Gastroesophageal sphincter (tissue), 4 donors: ENCODE measurements around the gene SEZ6L. TPM values are rescaled to one million over a fixed set of nuclear protein-coding genes. Genes with fewer than 3 reads are reported as not detected.

Experiments used
- ATAC-seq: fragments of 150-250 bp; one replicate; pipeline ENCODE4 v1.9.1; 2016; ENCODE audit warnings: mild to moderate bottlenecking, moderate library complexity
- H3K27ac ChIP-seq, 4 donors: fragments of 200-600 bp; sonication (generic) in 3 of 4; 1 replicate in 3 of 4; 2 replicates in 1 of 4; pipeline ENCODE4 v1.5.1; 2016 to 2019
- H3K27me3 ChIP-seq: fragments of 200-600 bp; sonication (generic); one replicate; pipeline ENCODE4 v1.5.1; 2019
- H3K36me3 ChIP-seq, 2 donors: fragments of 200-600 bp; sonication (generic); one replicate each; pipeline ENCODE4 v1.5.1; 2019; ENCODE audit warnings: control low read depth in 1 of 2
- H3K4me1 ChIP-seq, 3 donors: fragments of 200-600 bp; sonication (generic); 1 replicate in 2 of 3; 2 replicates in 1 of 3; pipeline ENCODE4 v1.5.1; 2016 to 2019; ENCODE audit warnings: control low read depth in 2 of 3
- H3K4me3 ChIP-seq, 2 donors: fragments of 200-600 bp; sonication (generic); one replicate each; pipeline ENCODE4 v1.5.1; 2019; ENCODE audit warnings: mild to moderate bottlenecking in 1 of 2, moderate library complexity in 1 of 2
- H3K9me3 ChIP-seq, 3 donors: fragments of 200-600 bp; sonication (generic); one replicate each; pipeline ENCODE4 v1.5.1; 2017 to 2019; ENCODE audit warnings: control low read depth in 2 of 3
- CTCF ChIP-seq, 4 experiments: fragments of 200-600 bp in 2 of 4; fragments of 450-650 bp in 2 of 4; sonication (generic) in 1 of 4; IDR thresholded peaks; one replicate each; pipeline ENCODE4 v1.5.1; 2017 to 2019; ENCODE audit warnings: antibody characterized with exemption in 4 of 4, mild to moderate bottlenecking in 2 of 4, moderate library complexity in 2 of 4
- EP300 ChIP-seq: sonication (generic); formaldehyde crosslinking; IDR thresholded peaks from one replicate; pipeline ENCODE4 v1.6.1; 2017; ENCODE audit warnings: antibody characterized with exemption, mild to moderate bottlenecking
- POLR2A ChIP-seq, 2 donors: fragments of 450-650 bp; IDR thresholded peaks; one replicate each; pipeline ENCODE4 v1.6.1; 2017; ENCODE audit warnings: antibody characterized with exemption in 2 of 2, mild to moderate bottlenecking in 2 of 2, moderate library complexity in 1 of 2
- POLR2AphosphoS5 ChIP-seq: sonication (generic); formaldehyde crosslinking; IDR thresholded peaks from one replicate; pipeline ENCODE4 v1.6.1; 2017; ENCODE audit warnings: antibody characterized with exemption
- WGBS, 2 donors: methylation state at CpG; one replicate each; pipeline ENCODE4 v1.1.5; 2018; ENCODE audit warnings: low coverage in 1 of 2; 5-methylcytosine and 5-hydroxymethylcytosine counted together
- total RNA-seq, 4 donors: library from RNA; depleted of rRNA; stranded (reverse); fragments of >200 nt; gene quantifications; one replicate each; pipeline ENCODE4 v1.1.0, GENCODE V29; 2016

The SEZ6L gene
- total RNA-seq, 4 donors from 2014 or later: 0.12 to 0.47 (median 0.28) TPM

DNA sequence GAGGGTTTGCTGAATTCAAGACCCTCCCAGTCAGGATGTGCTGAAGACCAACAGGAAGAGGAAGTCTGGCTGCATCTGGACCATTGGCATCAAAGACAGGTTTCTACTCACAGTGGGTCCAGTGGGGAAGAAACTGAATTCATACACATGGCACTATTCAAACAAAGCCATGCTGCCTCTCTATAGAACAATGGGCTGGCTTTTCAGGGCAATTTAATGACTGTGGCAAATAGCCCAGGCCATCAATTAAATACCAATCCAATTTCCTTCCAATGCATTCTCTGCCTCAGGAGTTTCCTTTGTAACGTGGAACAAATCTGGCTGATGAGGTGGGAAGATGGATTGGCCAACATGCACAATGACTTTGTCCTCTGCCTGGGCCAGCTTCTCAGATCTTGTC is 98.6 kb downstream of the SEZ6L start:
- Histone ChIP-seq H3K4me3 (no peak overlapping the region), H3K9me3 (no peaks in the 10 kb centered on the region), H3K4me1 (no peaks in the 10 kb centered on the region), H3K27ac (no peak overlapping the region), H3K27me3 (peaks cover 71% of the 10 kb centered on the region), H3K36me3 (no peaks in the 10 kb centered on the region)
- 0% methylated on average over 1 of the region's 1 CpG for WGBS, 2 donors
- TF ChIP-seq CTCF (IDR thresholded peaks at IDR 0.05) (no peak), POLR2A (IDR thresholded peaks at IDR 0.05) (no peak), POLR2AphosphoS5 (no peak), EP300 (no peak)
- no peak for ATAC-seq

- Histone ChIP-seq H3K4me3 (no peak overlapping the region), H3K27ac (no peak overlapping the region), H3K27me3 (peaks cover 71% of the 10 kb centered on the region), H3K4me1 (no peaks in the 10 kb centered on the region), H3K36me3 (no peaks in the 10 kb centered on the region), H3K9me3 (no peaks in the 10 kb centered on the region)
- ATAC-seq: no peak
- WGBS, 2 donors: 45 to 60% methylated on average over 2 to 7 of the region's 7 CpGs
- TF ChIP-seq EP300 (no peak), POLR2A (IDR thresholded peaks at IDR 0.05) (no peak), CTCF (IDR thresholded peaks at IDR 0.05) (no peak), POLR2AphosphoS5 (no peak)
Measured at GRCh38 chr22:26269572-26269971, 100.3 kb downstream of the SEZ6L start.

DNA sequence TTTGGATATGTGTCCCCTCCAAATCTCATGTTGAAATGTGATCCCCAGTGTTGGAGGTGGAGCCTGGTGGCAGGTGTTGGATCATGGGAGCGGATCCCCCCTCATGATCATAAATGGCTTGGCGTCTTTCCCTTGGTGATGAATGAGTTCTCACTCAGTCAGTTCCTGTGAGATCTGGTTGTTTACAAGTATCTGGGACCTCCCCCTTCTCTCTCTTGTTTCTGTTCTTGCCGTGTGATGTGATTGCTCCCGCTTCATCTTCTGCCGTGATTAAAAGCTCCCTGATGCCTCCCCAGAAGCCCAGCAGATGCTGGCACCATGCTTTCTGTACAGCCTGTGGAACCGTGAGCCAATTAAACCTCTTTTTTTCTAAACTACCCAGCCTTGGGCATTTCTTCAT is 102.2 kb downstream of the SEZ6L start:
- Histone ChIP-seq H3K4me3 (no peak overlapping the region), H3K27me3 (peaks cover 61% of the 10 kb centered on the region), H3K9me3 (no peaks in the 10 kb centered on the region), H3K4me1 (no peaks in the 10 kb centered on the region), H3K36me3 (no peaks in the 10 kb centered on the region), H3K27ac (no peak overlapping the region)
- no peak for ATAC-seq
- 28 to 29% methylated on average over 2 to 6 of the region's 6 CpGs for whole genome bisulfite sequencing, 2 donors
- TF ChIP-seq POLR2AphosphoS5: no peak
- TF ChIP-seq POLR2A (IDR thresholded peaks at IDR 0.05): no peak
- TF ChIP-seq EP300: no peak
- TF ChIP-seq CTCF (IDR thresholded peaks at IDR 0.05): no peak

- no peak for ATAC-seq
- Histone ChIP-seq H3K9me3 (no peaks in the 10 kb centered on the region), H3K4me3 (no peak overlapping the region), H3K27me3 (peaks cover 77% of the 10 kb centered on the region), H3K27ac (no peak overlapping the region), H3K4me1 (no peaks in the 10 kb centered on the region), H3K36me3 (no peaks in the 10 kb centered on the region)
- TF ChIP-seq POLR2AphosphoS5 (no peak), EP300 (no peak)
- whole genome bisulfite sequencing, 2 donors: 13 to 45% methylated on average over 1 to 3 of the region's 12 CpGs
Measured at GRCh38 chr22:26273011-26273675, 103.9 kb downstream of the SEZ6L start.

- 35 to 55% methylated on average over 9 to 11 of the region's 11 CpGs for WGBS, 2 donors
- H3K4me3 ChIP-seq: no peak overlapping the region
- no peaks in the 10 kb centered on the region for H3K9me3 ChIP-seq
- ATAC-seq: no peak
- H3K27ac ChIP-seq: no peak overlapping the region
- H3K4me1 ChIP-seq: no peaks in the 10 kb centered on the region
- peaks cover 69% of the 10 kb centered on the region for H3K27me3 ChIP-seq
- H3K36me3 ChIP-seq: no peaks in the 10 kb centered on the region
- TF ChIP-seq CTCF (IDR thresholded peaks at IDR 0.05) (no peak), POLR2A (IDR thresholded peaks at IDR 0.05) (no peak), EP300 (no peak), POLR2AphosphoS5 (no peak)
Measured at GRCh38 chr22:26276529-26277160, 107.4 kb downstream of the SEZ6L start.
